Breast epithelium (tissue), 4 donors: ENCODE data around the gene LAMB3. TPM values are rescaled to one million over a fixed set of nuclear protein-coding genes. Genes with fewer than 3 reads are reported as not detected.
A peak's percentile ranks its signal among the peaks of the same experiment; 100 is the strongest.

Experiments used
- DNase-seq, 2 donors: peaks; one replicate each; pipeline ENCODE4 v3.0.0-alpha.2; 2019; ENCODE audit warnings: low spot score in 2 of 2
- H3K27ac ChIP-seq, 2 donors: fragments of 200-600 bp; sonication (generic) in 1 of 2; one replicate each; pipeline ENCODE4 v1.5.1; 2016 to 2019; ENCODE audit warnings: mild to moderate bottlenecking in 1 of 2
- H3K27me3 ChIP-seq, 2 donors: fragments of 200-600 bp; sonication (generic) in 1 of 2; one replicate each; pipeline versions ENCODE4 v1.5.1 to v1.6.0; 2017 to 2019; ENCODE audit warnings: control low read depth in 1 of 2, mild to moderate bottlenecking in 1 of 2
- H3K36me3 ChIP-seq: fragments of 200-600 bp; one replicate; pipeline ENCODE4 v1.5.1; 2019
- H3K4me1 ChIP-seq, 2 donors: fragments of 200-600 bp; sonication (generic); one replicate each; pipeline ENCODE4 v1.5.1; 2016 to 2019; ENCODE audit warnings: control low read depth in 1 of 2
- H3K4me3 ChIP-seq, 3 donors: fragments of 200-600 bp; sonication (generic); 1 replicate in 2 of 3; 2 replicates in 1 of 3; pipeline ENCODE4 v1.5.1; 2016 to 2019; ENCODE audit warnings: mild to moderate bottlenecking in 3 of 3, moderate library complexity in 2 of 3
- H3K9me3 ChIP-seq, 2 donors: fragments of 200-600 bp; sonication (generic) in 1 of 2; one replicate each; pipeline ENCODE4 v1.5.1; 2016 to 2019; ENCODE audit warnings: control low read depth in 1 of 2
- POLR2A ChIP-seq: fragments of 450-650 bp; IDR thresholded peaks from one replicate; pipeline ENCODE4 v1.6.1; 2016; ENCODE audit warnings: antibody characterized with exemption, mild to moderate bottlenecking, moderate library complexity
- POLR2AphosphoS5 ChIP-seq, 3 donors: sonication (generic); formaldehyde crosslinking; IDR thresholded peaks; one replicate each; pipeline ENCODE4 v1.6.1; 2017; ENCODE audit warnings: antibody characterized with exemption in 3 of 3
- intact Hi-C: fragments of 100-400 bp; cut with DNase I; formaldehyde crosslinking; loops from one replicate; pipeline ENCODE4 v1.15.1; 2023; ENCODE audit warnings: low total_unique reads
- total RNA-seq, 3 donors: library from RNA; depleted of rRNA; stranded (reverse); fragments of >200 nt; gene quantifications; one replicate each; pipeline ENCODE4 v1.1.0, GENCODE V29; 2016
- TF ChIP-seq, protein P1 (sequence below), 3 donors: fragments of 450-650 bp; IDR thresholded peaks; one replicate each; pipeline ENCODE4 v1.5.1; 2016 to 2017; ENCODE audit warnings: antibody characterized with exemption in 3 of 3, mild to moderate bottlenecking in 3 of 3, moderate library complexity in 3 of 3

Gene LAMB3
- total RNA-seq, 3 donors from 2014 or later: 23.9 to 48.0 (median 35.6) TPM

DNA sequence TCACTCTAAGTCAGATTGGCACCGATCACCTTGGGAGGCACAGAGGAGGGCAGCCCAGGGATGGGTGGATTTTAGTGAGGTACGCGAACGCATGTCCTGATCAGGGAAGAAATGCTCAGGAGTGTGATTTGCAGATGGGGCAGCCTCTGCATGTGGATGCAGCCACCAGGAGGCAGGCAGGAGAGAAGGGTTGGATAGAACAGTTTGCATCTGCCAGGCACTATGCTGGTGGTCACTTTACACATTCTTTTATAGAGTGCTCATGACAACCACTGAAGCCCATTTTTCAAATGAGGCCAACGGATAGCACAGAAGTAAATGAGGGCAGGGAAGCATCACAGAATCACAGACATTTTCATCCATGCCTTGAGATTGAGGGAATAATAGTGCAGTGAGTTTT, 5.7 kb downstream of the LAMB3 start:
- Histone ChIP-seq H3K4me1 (peaks cover 4 to 9% of the 10 kb centered on the region in 2 donors), H3K36me3 (no peaks in the 10 kb centered on the region), H3K9me3 (no peaks in the 10 kb centered on the region), H3K27me3 (no peaks in the 10 kb centered on the region), H3K4me3 (peak overlapping the region in 1 of 3 donors; percentile 6), H3K27ac (peak overlapping the region; percentile 34 to 51)
- intact Hi-C loops: no loop called here
- DNase-seq: no peak
- no peak for TF ChIP-seq POLR2A

DNA sequence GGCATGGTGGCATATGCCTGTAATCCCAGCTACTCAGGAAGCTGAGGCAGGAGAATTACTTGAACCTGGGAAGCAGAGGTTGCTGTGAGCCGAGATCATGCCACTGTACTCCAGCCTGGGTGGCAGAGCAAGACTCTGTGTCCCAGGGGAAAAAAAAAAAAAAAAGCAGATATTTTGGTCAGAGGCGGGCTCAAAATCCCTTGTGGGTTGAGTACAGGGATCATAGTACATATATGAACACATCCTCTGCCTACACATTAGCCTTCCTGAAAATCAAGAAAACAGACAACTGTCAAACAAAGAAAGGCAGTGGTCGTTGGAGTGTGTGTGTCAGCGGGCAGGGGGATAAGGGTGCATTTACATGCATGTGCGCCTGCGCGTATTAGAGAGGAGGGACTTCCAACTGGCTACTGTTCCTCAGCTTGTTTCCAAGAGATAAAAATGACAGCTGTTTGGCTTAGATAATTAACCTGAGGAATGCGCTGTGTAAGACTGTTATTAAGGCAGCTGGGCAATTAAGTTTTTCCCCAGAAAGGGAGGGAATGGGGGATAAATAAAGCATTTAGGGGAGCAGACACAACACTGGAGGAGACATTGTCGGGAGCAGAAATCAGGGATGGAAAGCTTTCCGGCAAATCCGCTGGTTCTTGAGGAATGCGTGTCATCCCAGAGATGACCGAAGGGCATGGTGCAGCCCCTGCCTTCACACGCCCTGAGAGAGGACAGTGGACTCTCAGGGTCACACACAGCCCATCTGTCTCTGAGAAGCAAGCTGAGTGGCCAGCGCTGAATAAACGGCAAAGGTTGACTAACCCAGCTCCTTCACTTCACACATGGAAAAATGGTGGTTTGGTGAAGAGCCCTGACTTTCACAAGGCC, 6.4 kb downstream of the LAMB3 start:
- Histone ChIP-seq H3K4me1 (peaks cover 4 to 9% of the 10 kb centered on the region in 2 donors), H3K27ac (peak overlapping the region; percentile 34 to 51)
- no peak for TF ChIP-seq POLR2A
- TF ChIP-seq, protein P1, sequence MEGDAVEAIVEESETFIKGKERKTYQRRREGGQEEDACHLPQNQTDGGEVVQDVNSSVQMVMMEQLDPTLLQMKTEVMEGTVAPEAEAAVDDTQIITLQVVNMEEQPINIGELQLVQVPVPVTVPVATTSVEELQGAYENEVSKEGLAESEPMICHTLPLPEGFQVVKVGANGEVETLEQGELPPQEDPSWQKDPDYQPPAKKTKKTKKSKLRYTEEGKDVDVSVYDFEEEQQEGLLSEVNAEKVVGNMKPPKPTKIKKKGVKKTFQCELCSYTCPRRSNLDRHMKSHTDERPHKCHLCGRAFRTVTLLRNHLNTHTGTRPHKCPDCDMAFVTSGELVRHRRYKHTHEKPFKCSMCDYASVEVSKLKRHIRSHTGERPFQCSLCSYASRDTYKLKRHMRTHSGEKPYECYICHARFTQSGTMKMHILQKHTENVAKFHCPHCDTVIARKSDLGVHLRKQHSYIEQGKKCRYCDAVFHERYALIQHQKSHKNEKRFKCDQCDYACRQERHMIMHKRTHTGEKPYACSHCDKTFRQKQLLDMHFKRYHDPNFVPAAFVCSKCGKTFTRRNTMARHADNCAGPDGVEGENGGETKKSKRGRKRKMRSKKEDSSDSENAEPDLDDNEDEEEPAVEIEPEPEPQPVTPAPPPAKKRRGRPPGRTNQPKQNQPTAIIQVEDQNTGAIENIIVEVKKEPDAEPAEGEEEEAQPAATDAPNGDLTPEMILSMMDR (IDR thresholded peaks at IDR 0.05): no peak
- TF ChIP-seq POLR2AphosphoS5 (IDR thresholded peaks at IDR 0.05): no peak

DNA sequence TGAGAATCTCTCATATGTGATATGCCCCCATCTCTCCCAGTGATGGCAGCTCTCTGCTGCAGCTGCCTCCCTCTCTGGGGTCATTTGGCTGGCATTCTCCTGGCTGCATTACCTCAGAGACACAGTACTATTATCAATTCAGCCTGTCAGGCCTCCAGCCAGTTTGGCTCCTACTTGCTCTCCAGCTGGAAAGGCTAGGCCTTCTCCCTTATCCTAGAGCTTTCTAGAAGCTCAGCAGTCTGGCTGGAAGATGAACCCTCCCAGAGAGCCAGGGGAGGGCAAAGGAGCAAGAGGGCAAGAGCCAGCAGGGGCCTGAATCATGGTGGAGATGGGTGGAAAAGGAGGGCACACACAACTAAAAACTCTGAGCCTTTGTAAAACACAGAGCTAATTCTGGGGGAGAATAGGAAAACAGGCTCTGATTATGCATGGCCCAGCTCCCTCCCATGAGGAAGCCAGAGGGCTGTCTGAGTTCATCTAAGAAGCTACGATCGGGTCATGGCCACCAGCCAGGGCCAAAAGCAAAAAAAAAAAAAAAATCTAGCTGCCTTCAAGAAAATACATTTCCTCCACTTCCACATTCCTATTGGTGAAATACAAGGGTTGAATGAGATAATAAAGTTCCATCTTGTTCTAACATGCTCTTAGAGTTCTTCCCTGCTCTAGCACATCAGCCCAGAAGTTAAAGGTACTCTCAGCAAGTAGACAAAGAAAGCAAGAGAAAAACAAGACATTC, 8.8 kb downstream of the LAMB3 start:
- Histone ChIP-seq H3K27me3 (no peaks in the 10 kb centered on the region), H3K36me3 (no peaks in the 10 kb centered on the region), H3K4me1 (peaks cover 4 to 9% of the 10 kb centered on the region in 2 donors), H3K4me3 (no peak overlapping the region), H3K27ac (peak overlapping the region; percentile 34 to 66), H3K9me3 (no peaks in the 10 kb centered on the region)
- intact Hi-C loops: loop anchor here (2.0 kb wide), 1 partner anchor 75 kb away; no protein-coding TSS in a partner anchor
- no peak for DNase-seq
- TF ChIP-seq POLR2A (no peak), POLR2AphosphoS5 (IDR thresholded peaks at IDR 0.05) (no peak)
- TF ChIP-seq, protein P1 (IDR thresholded peaks at IDR 0.05): no peak

More for the DNA sequence above, 6.4 kb downstream of the LAMB3 start:
- intact Hi-C loops: loop anchor here (1.0 to 2.0 kb wide), 2 partner anchors 15 to 77 kb away; no protein-coding TSS in a partner anchor
- H3K36me3 ChIP-seq: no peaks in the 10 kb centered on the region
- no peak for DNase-seq
- no peaks in the 10 kb centered on the region for H3K27me3 ChIP-seq
- H3K4me3 ChIP-seq: peak overlapping the region in 1 of 3 donors; percentile 6
- no peaks in the 10 kb centered on the region for H3K9me3 ChIP-seq

GRCh38 chr1:209642816-209643215, 9.4 kb downstream of the LAMB3 start:
- H3K4me1 ChIP-seq: peaks cover 4 to 9% of the 10 kb centered on the region in 2 donors
- H3K9me3 ChIP-seq: no peaks in the 10 kb centered on the region
- intact Hi-C loops: no loop called here
- H3K36me3 ChIP-seq: no peaks in the 10 kb centered on the region
- DNase-seq: no peak
- no peak overlapping the region for H3K4me3 ChIP-seq
- peak overlapping the region; percentile 18 to 23 for H3K27ac ChIP-seq
- no peak for TF ChIP-seq POLR2AphosphoS5 (IDR thresholded peaks at IDR 0.05)
- TF ChIP-seq, protein P1 (IDR thresholded peaks at IDR 0.05): no peak
- no peak for TF ChIP-seq POLR2A
- no peaks in the 10 kb centered on the region for H3K27me3 ChIP-seq

DNA sequence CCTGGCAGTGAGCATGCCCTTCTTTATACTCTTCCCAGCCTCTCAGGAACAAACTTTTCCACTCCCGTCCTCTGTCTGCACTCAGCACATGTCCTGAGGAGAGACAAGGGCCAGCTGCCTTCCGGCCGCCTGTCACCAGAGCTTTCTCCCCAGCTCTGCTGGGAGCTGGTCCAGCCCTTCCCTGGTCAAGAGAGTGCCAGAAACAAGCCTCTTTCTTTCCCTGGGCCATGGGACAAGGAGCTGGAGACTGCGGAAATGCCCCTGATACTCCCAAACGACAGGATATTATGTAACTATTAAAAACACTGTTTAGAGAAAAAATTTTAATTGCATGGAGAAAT, 10.4 kb downstream of the LAMB3 start:
- H3K36me3 ChIP-seq: no peaks in the 10 kb centered on the region
- no peaks in the 10 kb centered on the region for H3K27me3 ChIP-seq
- TF ChIP-seq POLR2AphosphoS5 (IDR thresholded peaks at IDR 0.05) (no peak), POLR2A (no peak)
- TF ChIP-seq, protein P1 (IDR thresholded peaks at IDR 0.05): no peak
- H3K4me1 ChIP-seq: peaks cover 4 to 9% of the 10 kb centered on the region in 2 donors
- H3K27ac ChIP-seq: peak overlapping the region; percentile 59 to 76
- no peak overlapping the region for H3K4me3 ChIP-seq
- intact Hi-C loops: no loop called here
- DNase-seq: peak in 1 of 2 donors; percentile 59
- H3K9me3 ChIP-seq: no peaks in the 10 kb centered on the region
